ENCODE data around the gene LTBP1.

GRCh38 chr2:32977228-32977758 is 30.5 kb downstream of the LTBP1 start:
- TF ChIP-seq CTCF (IDR thresholded peaks at IDR 0.05) (no peak), POLR2A (IDR thresholded peaks at IDR 0.05) (no peak)

Data from transverse colon (tissue), 3 donors.